Progenitor cell of endocrine pancreas (in vitro differentiated cells): ENCODE results near the gene SPEF1. TPM values are rescaled to one million over a fixed set of nuclear protein-coding genes. Genes with fewer than 3 reads are reported as not detected.

Experiments used
- DNase-seq: peaks from one replicate; pipeline ENCODE4 v3.0.0; 2021; ENCODE audit warnings: low spot score; ENCODE audit not compliant: unreplicated experiment
- H3K27ac Mint-ChIP-seq: 2 replicates; pipeline ENCODE4 v1.8.0; 2021; ENCODE audit warnings: mild to moderate bottlenecking, moderate library complexity, mixed read lengths
- H3K27me3 Mint-ChIP-seq: 2 replicates; pipeline ENCODE4 v1.8.0; 2021; ENCODE audit warnings: mixed read lengths
- H3K36me3 Mint-ChIP-seq: 2 replicates; pipeline ENCODE4 v1.8.0; 2022; ENCODE audit warnings: mixed read lengths; ENCODE audit not compliant: insufficient read depth
- H3K4me1 Mint-ChIP-seq: 2 replicates; pipeline ENCODE4 v1.8.0; 2021; ENCODE audit warnings: low read depth, mixed read lengths
- H3K4me3 Mint-ChIP-seq: 2 replicates; pipeline ENCODE4 v1.8.0; 2021; ENCODE audit warnings: low read depth, mild to moderate bottlenecking, moderate library complexity, mixed read lengths
- H3K9me3 Mint-ChIP-seq: 2 replicates; pipeline ENCODE4 v1.8.0; 2021; ENCODE audit warnings: low read depth, mixed read lengths
- CTCF ChIP-seq: fragments of 200-600 bp; sonication (generic); IDR thresholded peaks from one replicate; pipeline ENCODE4 v1.5.0; 2021; ENCODE audit warnings: antibody characterized with exemption, mild to moderate bottlenecking; ENCODE audit not compliant: unreplicated experiment
- total RNA-seq: library from RNA; stranded (reverse); gene quantifications from 2 replicates; pipeline ENCODE4 v1.2.1, GENCODE V29; 2021

The SPEF1 gene
- total RNA-seq, 1 donor from 2014 or later: 1.9 TPM

GRCh38 chr20:3812975-3813847, 32.0 kb upstream of the SPEF1 start:
- no peak for TF ChIP-seq CTCF
- no peaks in the 10 kb centered on the region for H3K4me1 Mint-ChIP-seq
- H3K27ac Mint-ChIP-seq: no peak overlapping the region
- no peak for DNase-seq
- H3K9me3 Mint-ChIP-seq: no peaks in the 10 kb centered on the region
- peaks cover 11% of the 10 kb centered on the region for H3K27me3 Mint-ChIP-seq
- no peak overlapping the region for H3K4me3 Mint-ChIP-seq
- H3K36me3 Mint-ChIP-seq: no peaks in the 10 kb centered on the region

- Mint-ChIP-seq H3K27me3 (peaks cover 11% of the 10 kb centered on the region), H3K4me3 (no peak overlapping the region), H3K36me3 (no peaks in the 10 kb centered on the region), H3K4me1 (peaks cover 3% of the 10 kb centered on the region), H3K27ac (no peak overlapping the region), H3K9me3 (no peaks in the 10 kb centered on the region)
- no peak for TF ChIP-seq CTCF
- DNase-seq: no peak
Measured at GRCh38 chr20:3812259-3812681, 31.0 kb upstream of the SPEF1 start.

- H3K27ac Mint-ChIP-seq: no peak overlapping the region
- H3K9me3 Mint-ChIP-seq: no peaks in the 10 kb centered on the region
- H3K36me3 Mint-ChIP-seq: no peaks in the 10 kb centered on the region
- no peak overlapping the region for H3K4me3 Mint-ChIP-seq
- H3K4me1 Mint-ChIP-seq: peaks cover 7% of the 10 kb centered on the region
- no peak for TF ChIP-seq CTCF
- no peak for DNase-seq
- peaks cover 10% of the 10 kb centered on the region for H3K27me3 Mint-ChIP-seq
Measured at GRCh38 chr20:3811467-3812258, 30.4 kb upstream of the SPEF1 start.

- peaks cover 14% of the 10 kb centered on the region for H3K36me3 Mint-ChIP-seq
- H3K4me3 Mint-ChIP-seq: no peak overlapping the region
- no peaks in the 10 kb centered on the region for H3K9me3 Mint-ChIP-seq
- no peak for DNase-seq
- no peak overlapping the region for H3K27ac Mint-ChIP-seq
- H3K27me3 Mint-ChIP-seq: peaks cover 2% of the 10 kb centered on the region
- peaks cover 11% of the 10 kb centered on the region for H3K4me1 Mint-ChIP-seq
- no peak for TF ChIP-seq CTCF
Measured at GRCh38 chr20:3808544-3808943, 27.3 kb upstream of the SPEF1 start.

GRCh38 chr20:3804781-3805180, 23.5 kb upstream of the SPEF1 start:
- DNase-seq: no peak
- Mint-ChIP-seq H3K27ac (no peak overlapping the region), H3K4me1 (peaks cover 20% of the 10 kb centered on the region), H3K9me3 (no peaks in the 10 kb centered on the region), H3K4me3 (no peak overlapping the region), H3K27me3 (no peaks in the 10 kb centered on the region), H3K36me3 (peaks cover 21% of the 10 kb centered on the region)
- TF ChIP-seq CTCF: no peak
